Mucosa of gallbladder (tissue), 1 donor: Measurements from ENCODE around the gene SCYL1. TPM values are rescaled to one million over a fixed set of nuclear protein-coding genes. Genes with fewer than 3 reads are reported as not detected.

Source experiments
- DNase-seq: peaks from one replicate; pipeline ENCODE4 v3.0.0-alpha.2; 2020; ENCODE audit warnings: low spot score
- total RNA-seq: library from RNA; stranded (reverse); gene quantifications from one replicate; pipeline ENCODE4 v1.2.1, GENCODE V29; 2021
- donor health status: DM: no; HTN: no; CAD: no.

The SCYL1 gene
- total RNA-seq, 1 donor from 2014 or later: 90.1 TPM

DNA sequence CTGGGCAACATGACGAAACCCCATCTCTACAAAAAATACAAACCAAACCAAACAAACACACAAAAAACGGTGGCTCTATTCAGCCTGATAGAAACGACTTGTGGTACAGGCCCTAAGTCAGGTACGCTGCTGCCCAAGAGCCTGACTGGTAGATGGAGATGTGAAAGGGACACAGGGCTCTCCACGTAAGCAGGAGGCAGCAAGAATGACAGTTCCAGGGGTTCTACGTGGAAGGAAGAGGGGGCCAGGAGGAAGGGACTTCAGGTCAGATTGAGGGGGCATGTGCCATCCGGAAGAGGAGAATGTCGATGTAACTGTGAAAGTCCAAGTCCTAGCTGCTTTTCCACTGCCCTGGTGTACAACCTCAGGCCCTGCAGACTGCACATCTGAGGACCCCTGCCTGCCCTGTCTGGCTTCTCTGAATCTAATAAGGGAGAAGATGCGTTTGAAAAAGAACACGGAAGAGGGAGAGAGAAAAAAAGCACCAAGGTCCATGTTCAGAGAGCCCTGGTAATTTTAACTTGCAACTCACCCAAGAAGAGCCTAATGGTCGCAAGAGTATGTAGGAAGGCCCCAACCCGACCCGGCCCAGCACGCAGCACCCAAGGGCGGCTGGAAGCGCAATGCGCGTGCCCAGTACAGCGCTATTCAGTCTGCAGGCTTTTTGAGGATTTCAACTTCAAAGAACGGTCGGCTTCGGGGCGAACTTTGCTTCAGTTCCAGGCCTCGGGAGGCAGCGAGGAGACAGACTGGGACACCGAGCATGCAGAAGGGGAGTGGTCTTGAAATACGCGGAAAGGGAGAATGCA is 44.5 kb downstream of the SCYL1 start:
- DNase-seq: no peak

DNA sequence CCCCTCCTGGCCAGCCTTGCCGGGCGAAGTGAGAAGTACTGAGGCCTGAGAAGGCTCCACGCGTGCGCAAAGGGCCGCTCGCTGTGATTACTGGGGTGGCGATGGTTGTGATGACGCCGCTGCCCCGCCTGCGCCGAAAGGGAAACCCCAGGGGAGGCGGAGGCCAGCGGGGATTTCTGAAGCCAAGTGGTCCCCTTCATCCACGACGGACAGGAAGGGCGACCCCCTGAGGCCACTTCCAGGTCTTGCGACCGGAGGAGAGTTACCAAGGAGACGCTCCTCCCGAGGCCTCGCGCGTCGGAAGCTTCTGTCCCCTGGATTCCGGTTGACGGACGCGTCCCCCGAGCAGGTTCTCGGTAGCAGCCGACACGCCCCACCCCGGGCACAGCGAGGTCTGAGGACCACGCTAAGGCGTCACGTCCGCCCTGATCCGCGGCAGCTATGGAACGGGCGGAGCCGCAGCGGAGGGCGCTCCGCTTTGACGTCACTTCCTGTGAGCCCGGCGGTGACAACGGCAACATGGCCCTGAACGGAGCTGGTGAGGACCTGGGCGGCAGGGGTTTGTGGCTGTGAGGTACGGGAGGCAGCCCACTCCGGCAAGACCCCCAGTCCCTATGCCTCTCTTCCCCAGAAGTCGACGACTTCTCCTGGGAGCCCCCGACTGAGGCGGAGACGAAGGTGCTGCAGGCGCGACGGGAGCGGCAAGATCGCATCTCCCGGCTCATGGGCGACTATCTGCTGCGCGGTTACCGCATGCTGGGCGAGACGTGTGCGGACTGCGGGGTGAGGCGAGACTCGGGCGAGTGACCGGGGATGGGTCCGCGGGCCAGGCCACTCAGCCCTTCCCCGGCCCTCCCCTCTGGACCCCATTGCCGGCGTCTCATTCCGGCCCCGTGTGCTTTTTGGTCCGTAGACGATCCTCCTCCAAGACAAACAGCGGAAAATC is 45.4 kb downstream of the SCYL1 start, which contains the start of gene ZNRD2:
TSS of gene ZNRD2 (plus strand) at position 505 of the 946 bp plus-strand sequence. CDS start at position 520, 15 bp downstream.
- peak; percentile 97 for DNase-seq

DNA sequence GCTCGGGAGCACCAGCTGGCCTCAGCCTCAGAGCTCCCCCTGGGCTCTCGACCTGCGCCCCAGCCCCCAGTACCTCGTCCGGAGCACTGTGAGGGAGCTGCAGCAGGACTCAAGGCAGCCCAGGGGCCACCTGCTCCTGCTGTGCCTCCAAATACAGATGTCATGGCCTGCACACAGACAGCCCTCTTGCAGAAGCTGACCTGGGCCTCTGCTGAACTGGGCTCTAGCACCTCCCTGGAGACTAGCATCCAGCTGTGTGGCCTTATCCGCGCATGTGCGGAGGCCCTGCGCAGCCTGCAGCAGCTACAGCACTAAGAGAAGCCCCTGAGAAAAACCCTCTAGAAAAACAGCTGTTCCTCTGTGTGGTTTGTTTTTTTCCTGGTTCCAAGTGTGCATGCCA is 46.5 kb downstream of the SCYL1 start:
- no peak for DNase-seq

DNA sequence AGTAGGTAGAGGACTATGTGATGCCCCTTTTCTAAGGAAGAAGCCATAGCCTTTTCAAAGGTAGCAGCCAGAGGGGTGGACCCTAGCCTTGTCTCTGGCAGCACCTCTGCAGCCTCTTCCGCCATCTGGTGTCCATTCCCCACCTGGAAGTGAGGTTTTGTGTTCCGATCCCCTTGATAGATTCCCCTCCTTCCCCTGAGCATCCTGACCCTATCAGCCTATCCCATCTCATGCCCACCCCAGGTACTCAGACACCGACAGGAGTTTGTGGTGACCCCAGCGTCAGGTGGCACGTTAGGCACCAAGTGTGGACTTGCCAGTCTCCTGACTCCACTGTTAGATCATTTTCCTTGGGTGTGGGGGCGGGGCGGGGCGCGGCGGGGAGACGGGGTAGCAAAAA is 47.1 kb downstream of the SCYL1 start:
- DNase-seq: no peak

DNA sequence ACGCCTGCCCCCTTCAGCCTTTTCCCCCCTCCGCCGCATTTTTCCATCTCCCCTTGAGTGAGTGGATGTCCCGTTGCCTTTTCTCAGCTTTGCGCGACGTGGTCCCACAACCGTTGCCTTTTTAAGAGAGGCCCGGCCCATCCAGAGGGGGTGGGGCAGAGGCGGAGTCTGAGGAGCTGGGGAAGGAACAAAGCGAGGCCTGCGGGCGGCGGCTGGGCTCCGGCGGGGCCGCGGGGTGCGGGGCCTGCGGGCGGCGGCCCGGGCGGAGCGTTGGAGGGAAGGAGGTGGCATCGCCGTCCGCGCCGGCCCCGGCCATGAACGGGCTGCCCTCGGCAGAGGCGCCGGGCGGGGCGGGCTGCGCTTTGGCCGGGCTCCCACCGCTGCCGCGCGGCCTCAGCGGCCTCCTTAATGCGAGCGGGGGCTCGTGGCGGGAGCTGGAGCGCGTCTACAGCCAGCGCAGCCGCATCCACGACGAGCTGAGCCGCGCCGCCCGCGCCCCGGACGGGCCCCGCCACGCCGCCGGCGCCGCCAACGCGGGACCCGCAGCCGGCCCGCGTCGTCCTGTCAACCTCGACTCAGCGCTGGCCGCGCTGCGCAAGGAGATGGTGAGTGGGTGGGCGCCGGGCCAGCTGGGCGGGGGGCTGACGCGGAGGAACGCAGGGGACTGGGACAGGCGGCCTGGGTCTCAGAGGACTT is 47.6 kb downstream of the SCYL1 start, which contains the start of gene FAM89B:
TSS of gene FAM89B (plus strand) at position 183 of the 696 bp plus-strand sequence. CDS start at position 315, 132 bp downstream.
- peak; percentile 91 for DNase-seq

DNA sequence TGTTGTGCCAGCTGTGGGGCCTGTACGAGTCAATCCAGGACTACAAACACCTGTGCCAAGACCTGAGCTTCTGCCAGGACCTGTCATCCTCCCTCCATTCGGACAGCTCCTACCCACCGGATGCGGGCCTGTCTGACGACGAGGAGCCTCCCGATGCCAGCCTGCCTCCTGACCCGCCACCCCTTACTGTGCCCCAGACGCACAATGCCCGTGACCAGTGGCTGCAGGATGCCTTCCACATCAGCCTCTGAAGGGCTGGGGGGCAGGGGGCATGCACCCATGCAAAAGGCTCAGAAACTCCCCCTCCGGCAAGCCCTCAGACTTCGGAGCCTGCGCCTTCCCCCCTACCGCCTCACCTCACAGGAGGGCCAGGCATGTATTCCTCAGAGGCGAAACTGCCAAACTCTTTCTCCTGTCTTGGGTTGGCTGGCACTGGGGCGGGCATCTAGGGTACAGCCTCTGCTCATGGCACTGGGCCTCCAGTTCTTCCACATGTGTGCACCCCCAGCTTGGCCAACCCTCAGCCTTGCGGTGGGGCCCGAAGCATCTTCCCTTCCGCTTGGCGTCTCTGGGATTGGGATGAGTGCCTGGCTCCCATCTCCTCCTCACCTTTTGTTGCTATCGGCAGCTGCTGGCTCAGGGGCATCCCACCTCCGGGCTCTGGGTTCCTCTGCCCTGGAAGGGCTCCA is 48.7 kb downstream of the SCYL1 start:
- DNase-seq: no peak

DNA sequence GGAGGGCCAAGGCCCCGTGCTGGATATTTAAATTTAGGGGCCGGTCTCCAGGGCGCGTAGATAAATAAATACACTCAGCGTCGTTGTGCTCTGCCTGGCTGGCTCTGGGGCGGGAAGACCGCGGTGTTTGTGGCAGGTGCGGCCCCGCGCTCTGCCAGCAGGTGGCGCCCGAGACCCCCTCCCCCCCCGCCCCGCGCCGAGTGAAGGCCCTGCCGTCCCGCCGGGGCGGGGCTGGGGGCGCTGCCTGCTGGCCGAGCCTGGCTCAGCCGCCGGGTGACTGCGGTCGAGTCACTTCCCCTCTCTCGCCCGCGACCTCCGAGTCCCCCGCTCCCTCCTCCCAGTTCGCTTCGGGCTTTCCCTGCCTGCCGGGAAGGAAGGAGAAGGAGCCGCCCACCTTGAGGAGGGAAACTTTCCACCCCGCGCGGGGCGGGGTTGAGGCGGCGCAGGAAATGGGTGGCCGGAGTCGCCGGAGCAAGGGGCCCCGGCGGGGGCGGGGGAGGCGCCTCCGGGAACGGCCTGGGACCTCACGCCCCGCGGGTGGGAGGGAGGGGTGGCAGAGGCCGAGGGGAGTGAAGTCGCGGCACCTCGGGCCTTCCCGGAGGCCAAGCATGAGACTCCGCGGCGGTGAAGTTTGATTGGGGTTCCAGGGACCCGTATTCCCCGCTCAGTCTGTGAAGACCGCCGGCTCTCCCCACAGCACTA is 49.4 kb downstream of the SCYL1 start:
- DNase-seq: peak; percentile 87

DNA sequence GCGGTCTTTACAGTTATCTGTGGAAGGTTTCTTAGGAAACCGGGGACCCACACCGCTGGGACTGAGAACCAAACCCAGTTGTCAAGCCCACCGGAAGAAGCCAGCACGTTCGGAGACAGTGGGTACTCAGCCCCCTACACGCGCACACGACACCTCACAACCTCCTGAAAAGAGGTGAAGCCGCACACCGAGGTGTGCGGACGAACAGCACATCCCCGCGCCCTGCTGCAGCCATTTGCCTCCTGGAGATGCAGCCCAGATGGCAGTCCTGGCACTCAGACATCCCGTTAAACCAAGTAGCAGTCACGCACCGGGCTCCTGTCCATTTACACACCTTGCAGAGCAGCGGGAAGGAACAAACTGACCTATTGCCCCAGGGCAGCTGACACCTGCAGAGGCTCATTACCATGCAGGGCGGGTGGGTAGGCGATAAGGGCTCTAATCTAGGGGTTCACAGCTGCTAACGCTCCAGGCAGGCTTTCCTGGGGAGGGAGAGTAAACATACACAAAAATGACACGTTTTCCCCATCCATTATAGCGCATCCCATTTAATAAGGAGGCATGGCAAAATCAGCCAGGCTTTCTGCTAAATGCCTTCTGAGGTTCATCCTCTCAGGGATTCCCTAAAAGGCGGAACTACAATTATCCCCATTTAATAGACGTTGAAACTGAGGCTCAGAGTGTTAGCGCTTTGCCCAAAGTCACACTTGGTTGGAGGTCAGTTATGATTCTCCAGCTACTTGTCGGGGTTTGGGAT is 50.1 kb downstream of the SCYL1 start:
- no peak for DNase-seq

DNA sequence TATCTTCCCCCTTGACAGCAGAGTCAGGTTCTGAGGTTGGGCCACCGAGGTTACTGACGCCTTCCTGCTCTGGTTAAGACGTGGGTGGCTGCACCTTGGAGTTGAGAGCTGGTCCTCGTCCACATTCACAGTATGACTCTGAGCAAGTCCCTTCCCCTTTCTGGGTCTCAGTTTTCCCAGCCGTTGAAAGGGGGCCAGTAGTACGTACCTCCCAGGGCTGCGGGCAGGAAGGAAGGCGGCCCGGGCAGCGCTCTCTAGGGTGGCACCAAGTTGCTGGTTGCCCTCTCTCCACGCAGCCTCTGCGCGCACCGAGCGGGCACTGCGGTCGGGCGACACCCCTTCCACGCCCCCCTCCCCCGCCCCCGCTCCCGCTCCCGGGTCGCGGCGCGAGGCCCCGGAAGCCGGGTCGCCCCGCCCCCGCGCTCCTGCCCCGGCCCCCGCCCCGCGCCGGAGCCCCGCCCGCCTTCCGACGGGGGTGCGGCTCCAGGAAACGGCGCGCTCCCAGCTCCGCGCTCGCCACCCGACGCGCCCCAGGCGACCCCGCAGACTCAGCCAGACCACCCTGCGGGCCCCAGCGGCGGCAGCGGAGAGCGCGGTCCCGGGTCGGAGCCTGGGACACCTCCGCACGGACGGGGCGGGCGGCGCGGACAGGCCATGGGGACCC is 50.8 kb downstream of the SCYL1 start, which contains the start of gene EHBP1L1:
TSS of gene EHBP1L1 (plus strand) at position 486 of the 664 bp plus-strand sequence. CDS start 250 bp downstream, outside the sequence.
- DNase-seq: peak; percentile 51

DNA sequence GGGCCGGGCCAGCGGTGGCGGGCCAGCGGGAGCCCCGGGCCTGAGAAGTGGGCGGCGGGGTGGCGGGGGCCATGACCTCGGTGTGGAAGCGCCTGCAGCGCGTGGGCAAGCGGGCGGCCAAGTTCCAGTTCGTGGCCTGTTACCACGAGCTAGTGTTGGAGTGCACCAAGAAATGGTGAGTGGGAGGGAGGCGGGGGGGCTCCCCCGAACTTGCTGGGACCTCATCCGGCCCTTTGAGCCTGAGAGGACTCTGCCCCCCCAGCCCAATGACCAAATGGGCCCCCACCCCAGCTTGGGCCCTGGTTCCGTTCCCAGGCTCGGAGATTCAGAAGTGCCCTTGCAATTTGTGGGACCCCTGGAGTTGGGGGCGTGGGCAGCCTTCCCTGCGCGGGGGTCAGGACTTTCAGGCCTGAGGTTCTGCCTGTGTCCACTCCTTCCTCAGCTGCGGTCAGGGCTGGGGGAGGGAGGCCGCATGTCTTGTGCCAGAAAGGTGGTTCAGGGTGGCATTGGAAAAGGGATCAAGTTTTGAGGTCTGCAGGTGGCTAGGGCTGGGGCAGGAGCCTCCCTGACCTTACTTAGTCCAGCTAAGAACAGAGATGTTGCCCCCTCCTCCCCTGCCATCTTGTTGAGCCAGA is 51.5 kb downstream of the SCYL1 start:
- DNase-seq: no peak

DNA sequence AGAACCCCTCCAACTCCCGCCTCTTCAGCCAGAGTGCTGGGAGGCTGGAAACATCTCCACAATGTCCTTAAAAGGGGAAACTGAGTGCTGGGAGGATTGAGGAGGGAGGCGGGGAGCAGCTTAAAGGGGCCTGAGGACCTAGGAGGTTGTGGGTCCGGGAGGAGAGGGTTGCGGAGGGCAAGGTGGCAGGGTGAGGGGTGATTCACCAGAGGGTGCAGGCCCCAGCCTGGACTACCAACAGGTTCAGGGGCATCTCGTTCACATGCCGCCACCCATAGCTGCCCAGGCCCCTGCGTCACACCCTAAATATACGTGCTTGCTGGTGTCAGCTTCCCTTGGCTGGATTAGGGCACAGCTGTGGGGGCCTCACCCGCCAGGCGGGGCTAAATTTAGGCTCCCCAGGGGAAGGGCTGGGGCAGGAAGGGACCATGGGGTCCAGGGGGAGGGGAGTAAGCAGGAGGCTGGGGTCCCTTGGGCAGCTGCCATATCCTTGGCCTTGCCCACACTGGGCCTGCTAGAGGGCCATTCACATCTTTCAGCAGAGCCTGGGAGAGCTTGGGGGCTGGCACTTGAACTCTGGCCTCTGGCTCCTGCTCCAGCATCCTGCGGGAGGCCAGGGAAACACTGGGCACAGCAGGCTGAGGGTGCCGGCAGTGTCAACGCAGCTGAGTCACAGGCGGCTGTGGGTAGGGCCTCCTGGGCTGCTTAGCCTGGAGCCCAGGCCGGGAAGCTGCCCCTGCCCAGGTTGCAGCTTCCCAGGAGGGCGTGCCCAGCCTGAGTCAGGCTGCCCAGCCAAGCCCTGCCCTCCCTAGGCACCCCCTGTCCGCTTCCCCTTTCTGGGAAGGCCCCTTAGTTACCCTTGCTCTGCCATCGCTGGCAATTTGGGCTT is 52.2 kb downstream of the SCYL1 start:
- DNase-seq: peak; percentile 62

DNA sequence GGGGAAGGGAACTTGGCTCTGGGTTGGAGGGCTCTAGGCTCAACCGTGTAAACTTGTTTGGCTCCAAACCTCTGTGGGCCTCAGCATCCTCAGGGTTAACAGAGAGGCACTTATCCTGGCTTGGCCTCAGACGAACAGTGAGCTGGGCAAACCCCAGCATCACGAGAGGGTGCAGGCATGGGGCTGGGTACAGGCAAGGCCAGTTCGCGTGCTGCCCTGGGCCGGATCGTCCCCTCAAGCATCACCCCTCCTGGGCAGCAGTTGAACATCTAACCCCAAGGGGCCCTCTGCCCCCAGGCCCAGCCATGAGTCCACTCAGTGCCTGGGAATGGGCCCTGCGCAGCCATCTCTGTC is 52.9 kb downstream of the SCYL1 start:
- no peak for DNase-seq

DNA sequence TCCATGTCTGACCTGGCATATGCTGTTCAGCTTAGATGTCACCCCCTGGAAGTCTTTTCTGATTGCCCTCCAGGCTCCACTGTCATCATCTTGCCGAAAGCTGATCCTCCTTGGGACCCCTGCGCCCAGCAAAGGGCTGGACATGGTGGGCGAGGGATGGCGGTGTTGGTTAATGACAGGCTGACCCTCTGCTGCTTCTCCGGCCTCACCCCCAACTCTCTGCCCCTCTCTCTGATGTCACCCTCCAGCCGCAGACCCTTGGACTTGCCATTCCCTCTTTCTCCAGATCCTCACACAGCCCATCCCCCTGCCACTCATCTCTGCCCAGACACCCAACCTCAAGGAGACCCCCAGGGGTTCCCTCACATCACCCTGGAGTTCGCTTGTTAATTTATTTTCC is 53.3 kb downstream of the SCYL1 start:
- DNase-seq: no peak

DNA sequence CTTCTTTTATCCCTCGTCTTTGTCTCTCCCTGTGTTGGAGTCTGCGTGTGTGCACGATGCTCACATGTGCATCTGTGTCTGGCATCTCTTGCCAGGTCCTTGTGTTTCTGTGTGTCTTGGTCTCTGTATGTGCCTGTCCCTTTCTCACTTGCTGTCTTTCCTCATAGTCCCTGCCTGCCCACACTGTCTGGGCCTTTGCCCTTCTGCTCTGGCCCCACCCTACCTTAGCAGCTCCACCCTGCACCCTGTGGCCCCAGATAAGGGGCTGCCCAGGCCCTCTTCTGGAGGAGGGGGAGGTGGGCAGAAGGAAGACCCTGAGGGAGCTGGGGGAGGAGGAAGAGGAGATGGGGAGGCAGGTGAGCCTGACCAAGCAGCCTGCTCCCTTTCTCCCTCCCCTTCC is 53.8 kb downstream of the SCYL1 start:
- no peak for DNase-seq

DNA sequence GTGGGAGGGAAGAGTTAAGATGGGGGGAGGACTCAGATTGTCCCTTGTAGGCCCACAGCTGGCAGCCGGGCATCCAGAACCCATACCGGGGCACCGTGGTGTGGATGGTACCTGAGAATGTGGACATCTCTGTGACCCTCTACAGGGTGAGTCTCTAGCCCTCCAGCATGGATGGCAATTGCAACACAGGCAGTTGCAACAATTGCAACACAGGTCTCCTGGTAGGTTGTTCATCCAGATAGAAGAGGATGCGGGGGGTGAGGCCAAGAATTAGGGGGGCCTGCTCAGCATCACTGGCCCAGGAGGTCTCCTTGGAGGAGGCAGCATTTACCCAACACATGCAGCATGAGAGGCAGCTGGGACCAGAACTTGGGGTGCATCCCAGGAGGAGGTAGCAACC is 54.4 kb downstream of the SCYL1 start:
- no peak for DNase-seq

DNA sequence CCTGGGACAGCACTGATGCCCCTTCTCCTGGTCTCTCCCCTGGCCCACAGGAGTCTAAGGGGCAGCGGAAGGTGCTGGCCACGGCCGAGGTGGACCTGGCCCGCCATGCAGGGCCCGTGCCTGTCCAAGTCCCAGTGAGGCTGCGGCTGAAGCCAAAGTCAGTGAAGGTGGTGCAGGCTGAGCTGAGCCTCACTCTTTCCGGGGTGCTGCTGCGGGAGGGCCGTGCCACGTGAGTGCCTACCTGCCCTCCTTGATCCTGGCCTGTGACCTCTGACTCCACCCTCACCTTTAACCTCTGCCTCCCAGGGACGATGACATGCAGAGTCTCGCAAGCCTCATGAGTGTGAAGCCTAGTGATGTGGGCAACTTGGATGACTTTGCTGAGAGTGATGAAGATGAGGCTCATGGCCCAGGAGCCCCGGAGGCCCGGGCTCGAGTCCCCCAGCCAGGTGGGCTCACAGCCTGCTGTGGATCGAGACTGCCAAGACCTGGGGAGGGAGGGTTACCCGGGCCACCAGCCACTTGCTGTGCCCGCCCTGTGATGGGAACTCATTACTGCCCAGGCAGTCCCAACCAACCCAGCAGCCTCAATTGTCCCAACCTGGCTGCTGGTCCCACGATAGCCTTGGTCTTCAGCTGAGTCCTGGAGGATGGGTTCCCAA is 55.3 kb downstream of the SCYL1 start:
- no peak for DNase-seq

DNA sequence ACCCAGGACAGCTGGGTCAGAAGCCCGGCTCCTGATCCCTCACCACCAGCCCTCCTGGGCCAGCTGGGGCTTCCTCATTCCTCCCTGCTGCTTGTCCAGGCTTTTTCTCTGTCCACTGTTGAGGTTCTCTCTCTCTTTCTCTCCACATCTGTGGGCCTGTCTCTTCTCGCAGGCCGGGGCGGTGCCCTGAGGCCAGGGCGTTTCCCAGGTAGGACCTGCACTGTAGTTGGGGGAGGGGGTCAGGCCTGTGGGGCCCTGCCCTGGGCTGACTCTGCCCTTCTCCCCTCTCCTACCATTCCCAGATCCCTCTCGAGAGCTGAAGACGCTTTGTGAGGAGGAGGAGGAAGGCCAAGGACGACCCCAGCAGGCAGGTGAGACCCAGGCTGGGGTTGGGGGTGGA is 55.9 kb downstream of the SCYL1 start:
- DNase-seq: no peak
